SK-N-MC (cell line): ENCODE measurements around the gene FAAP20.
A peak's percentile ranks its signal among the peaks of the same experiment; 100 is the strongest.

ENCODE experiments used
- DNase-seq: peaks from one replicate; pipeline ENCODE4 v3.0.0-alpha.2; 2011; ENCODE audit warnings: low read depth, low spot score
- H3K27ac ChIP-seq: fragments of 200-600 bp; sonication (generic); 2 replicates; pipeline ENCODE4 v1.5.1; 2016; ENCODE audit warnings: mixed run types
- H3K36me3 ChIP-seq: fragments of 200-600 bp; sonication (generic); 2 replicates; pipeline ENCODE4 v1.6.1; 2017; ENCODE audit warnings: antibody characterized with exemption, low read length, mixed read lengths; ENCODE audit not compliant: insufficient read depth
- H3K4me3 ChIP-seq: fragments of 200-600 bp; sonication (generic); 2 replicates; pipeline ENCODE4 v1.5.1; 2016
- H3K9ac ChIP-seq: fragments of 200-600 bp; sonication (generic); 2 replicates; pipeline ENCODE4 v1.8.0; 2017; ENCODE audit warnings: mixed run types, mixed read lengths; ENCODE audit not compliant: insufficient read length
- H3K9me3 ChIP-seq: fragments of 200-600 bp; sonication (generic); 2 replicates; pipeline ENCODE4 v1.6.1; 2017; ENCODE audit warnings: low read depth, mild to moderate bottlenecking, antibody characterized with exemption, low read length, moderate library complexity, mixed read lengths
- EZH2 ChIP-seq: fragments of 200-600 bp; sonication (generic); IDR thresholded peaks from one replicate; pipeline ENCODE4 v1.6.1; 2017; ENCODE audit warnings: antibody characterized with exemption
- FOXP2 ChIP-seq: optimal IDR thresholded peaks from 2 replicates; pipeline ENCODE3; 2011; ENCODE audit warnings: mild to moderate bottlenecking, moderate library complexity; ENCODE audit not compliant: insufficient read depth; ENCODE audit errors: extremely low read length, control extremely low read depth
- POLR2AphosphoS5 ChIP-seq: IDR thresholded peaks from 2 replicates; pipeline ENCODE4 v1.6.1; 2012; ENCODE audit warnings: mild to moderate bottlenecking, low read depth, low read length, borderline replicate concordance

FAAP20 gene

DNA sequence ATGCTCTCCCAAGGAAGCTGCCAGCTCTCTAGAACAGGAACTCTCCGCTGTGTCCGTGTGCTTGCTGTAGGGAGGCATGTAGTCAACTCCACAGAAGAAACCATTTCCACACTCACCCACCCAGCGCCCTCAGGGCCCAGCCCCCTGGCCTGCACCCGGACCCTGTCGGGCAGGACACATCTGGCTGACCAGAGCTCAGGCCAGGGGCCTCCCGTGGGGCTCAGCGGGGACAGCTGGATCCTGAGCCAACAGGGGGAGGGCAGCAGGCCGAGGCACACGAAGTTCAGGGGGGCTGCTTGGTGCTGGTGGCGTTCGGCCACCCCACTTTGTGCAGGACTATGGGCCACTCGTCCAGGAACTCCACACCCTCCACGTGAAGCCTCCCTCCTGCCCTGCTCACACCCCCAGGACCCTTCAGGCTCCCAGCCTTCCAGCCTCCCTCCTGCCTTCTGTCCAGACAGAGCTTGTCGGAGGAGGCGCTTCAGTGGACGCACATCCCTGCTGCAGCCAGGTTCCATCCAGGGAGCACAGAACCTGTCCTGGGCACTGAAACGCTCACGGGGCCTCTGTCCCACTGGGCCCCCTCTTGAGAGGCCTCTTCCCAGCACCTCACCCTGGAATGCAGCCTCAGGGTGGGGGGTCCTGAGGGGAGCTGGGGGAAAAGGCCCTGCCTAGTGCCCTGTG lies 15.0 kb upstream of the FAAP20 start:
- TF ChIP-seq FOXP2: no peak
- no peak for TF ChIP-seq EZH2
- TF ChIP-seq POLR2AphosphoS5: no peak
- no peak for DNase-seq
- H3K36me3 ChIP-seq: no peaks in the 10 kb centered on the region
- no peaks in the 10 kb centered on the region for H3K9me3 ChIP-seq
- H3K9ac ChIP-seq: no peak overlapping the region
- H3K4me3 ChIP-seq: no peak overlapping the region
- H3K27ac ChIP-seq: peak overlapping the region; percentile 43

DNA sequence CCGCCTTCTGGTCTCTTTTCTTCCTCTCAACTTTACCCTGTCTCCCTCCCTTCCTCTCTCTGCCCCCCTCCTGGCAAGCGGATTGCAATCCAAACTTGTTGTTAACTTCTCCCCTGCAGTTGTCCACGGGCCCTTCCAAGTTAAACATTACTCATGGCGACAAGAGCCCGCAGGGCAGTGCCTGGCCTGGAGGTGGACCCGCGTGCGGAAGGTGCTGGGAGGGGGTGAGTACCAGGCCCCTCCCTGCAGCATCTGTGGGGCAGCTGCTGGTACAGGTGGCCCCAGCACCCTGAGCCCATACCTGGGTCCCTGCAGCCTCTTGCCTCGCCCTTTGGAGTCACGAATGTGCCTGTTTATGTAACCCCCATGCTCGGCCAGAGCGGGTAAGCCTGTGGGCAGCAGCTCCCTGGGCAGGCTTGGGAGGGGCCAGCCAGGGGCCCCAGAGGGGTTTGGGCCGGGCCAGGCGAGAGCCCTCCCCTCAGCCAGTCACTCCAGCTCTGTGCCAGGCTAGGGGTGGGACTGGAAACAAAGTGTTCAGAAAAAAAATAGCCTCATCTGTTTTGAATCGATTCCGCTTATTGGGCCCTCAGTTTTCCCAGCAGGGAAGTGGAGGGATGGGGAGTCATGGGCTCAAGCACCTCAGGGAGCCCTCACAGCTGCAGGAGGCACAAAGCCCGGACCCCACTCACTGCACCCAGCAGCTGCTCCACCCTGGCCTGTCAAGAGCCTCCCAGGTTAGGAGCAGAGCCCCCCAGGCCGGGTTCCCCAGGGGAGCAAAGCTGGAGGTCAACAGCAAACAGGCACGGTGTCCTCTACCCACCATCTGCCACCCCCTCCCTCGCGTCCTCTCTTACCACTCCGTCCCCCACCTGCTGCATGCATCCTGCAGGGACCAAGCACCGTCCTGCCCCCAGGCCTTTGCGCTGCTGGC lies 14.0 kb upstream of the FAAP20 start:
- no peaks in the 10 kb centered on the region for H3K9me3 ChIP-seq
- H3K4me3 ChIP-seq: no peak overlapping the region
- no peak overlapping the region for H3K9ac ChIP-seq
- TF ChIP-seq EZH2 (no peak), POLR2AphosphoS5 (no peak), FOXP2 (no peak)
- peak overlapping the region; percentile 46; the same call in 1 of the 2 replicates for H3K27ac ChIP-seq
- no peak for DNase-seq
- no peaks in the 10 kb centered on the region for H3K36me3 ChIP-seq

DNA sequence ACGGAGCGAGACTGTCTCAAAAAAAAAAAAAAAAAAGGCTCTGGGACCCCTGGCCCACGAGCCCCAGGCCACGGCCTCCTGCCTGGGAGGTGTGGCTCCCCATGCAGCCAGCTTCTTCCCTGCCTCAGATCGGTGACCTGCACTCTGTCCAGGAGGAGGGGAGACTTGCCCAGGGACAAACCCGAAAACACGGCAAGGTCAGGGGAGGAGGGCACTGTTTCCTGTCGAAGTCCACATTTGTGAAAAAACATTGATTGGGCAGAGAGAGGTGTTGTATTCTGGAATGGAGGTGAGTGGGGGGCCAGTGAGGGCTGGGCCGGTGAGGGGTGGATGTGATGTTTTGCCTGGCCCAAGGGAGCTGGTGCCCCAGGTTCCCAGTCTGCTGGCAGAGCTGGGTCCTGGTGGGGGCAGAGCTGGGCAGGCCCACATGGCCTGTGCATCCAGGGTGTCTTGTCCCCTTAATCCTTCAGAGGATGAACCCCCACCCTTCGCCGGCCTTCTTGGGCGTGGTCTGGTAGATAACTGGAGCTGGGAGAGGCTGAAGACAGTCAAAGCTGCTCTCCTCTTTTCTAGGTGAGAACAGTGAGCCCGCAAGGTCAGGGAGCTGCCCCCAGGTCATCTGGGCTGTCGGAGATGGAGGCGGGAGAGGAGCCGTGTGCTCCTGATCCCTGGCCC lies 12.4 kb upstream of the FAAP20 start:
- H3K36me3 ChIP-seq: no peaks in the 10 kb centered on the region
- no peak for DNase-seq
- H3K27ac ChIP-seq: no peak overlapping the region
- TF ChIP-seq POLR2AphosphoS5 (no peak), FOXP2 (no peak), EZH2 (no peak)
- no peak overlapping the region for H3K4me3 ChIP-seq
- no peaks in the 10 kb centered on the region for H3K9me3 ChIP-seq
- no peak overlapping the region for H3K9ac ChIP-seq

DNA sequence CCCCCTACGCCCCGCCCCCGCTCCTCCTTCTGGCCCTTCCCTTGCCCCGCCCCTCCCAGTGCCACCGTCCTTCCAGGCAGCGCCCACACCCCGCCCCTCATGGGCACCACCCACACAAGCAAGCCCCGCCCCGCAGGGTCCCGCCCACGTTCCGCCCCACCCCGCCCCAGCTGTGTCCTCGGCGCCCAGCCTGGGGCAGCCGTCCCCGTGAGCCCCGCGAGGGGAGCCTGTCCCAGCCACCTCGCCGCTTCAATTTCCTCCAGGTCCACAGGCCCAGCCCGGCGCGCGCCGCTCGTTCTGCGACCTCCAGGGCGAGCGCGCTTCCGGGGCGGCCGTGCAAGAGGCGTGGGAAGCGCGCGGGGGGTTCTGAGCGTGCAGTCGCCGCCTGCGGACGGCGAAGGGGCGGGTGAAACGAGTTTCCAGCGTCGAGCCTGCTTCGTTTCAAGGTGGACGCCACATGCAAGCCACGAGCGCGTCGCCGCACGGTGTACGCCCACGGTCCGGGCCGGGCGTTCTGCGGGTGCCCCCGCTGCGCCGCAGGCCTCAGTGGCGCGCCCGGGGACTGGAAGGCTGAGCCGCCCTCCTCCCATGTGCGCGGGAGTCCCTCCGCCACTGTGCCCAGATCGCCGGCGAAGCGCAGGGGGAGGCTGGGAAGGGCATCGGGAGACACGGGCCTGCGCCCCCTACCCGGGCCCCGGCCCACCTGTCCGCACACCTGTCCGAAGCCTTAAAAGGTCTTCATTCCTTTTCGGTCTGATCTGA lies 10.8 kb upstream of the FAAP20 start:
- TF ChIP-seq FOXP2 (no peak), POLR2AphosphoS5 (peak; percentile 53; the same call in 1 of the 2 replicates)
- Histone ChIP-seq H3K9me3 (no peaks in the 10 kb centered on the region), H3K27ac (no peak overlapping the region), H3K9ac (peak overlapping the region; percentile 37), H3K4me3 (peak overlapping the region; percentile 76), H3K36me3 (no peaks in the 10 kb centered on the region)
- DNase-seq: no peak

DNA sequence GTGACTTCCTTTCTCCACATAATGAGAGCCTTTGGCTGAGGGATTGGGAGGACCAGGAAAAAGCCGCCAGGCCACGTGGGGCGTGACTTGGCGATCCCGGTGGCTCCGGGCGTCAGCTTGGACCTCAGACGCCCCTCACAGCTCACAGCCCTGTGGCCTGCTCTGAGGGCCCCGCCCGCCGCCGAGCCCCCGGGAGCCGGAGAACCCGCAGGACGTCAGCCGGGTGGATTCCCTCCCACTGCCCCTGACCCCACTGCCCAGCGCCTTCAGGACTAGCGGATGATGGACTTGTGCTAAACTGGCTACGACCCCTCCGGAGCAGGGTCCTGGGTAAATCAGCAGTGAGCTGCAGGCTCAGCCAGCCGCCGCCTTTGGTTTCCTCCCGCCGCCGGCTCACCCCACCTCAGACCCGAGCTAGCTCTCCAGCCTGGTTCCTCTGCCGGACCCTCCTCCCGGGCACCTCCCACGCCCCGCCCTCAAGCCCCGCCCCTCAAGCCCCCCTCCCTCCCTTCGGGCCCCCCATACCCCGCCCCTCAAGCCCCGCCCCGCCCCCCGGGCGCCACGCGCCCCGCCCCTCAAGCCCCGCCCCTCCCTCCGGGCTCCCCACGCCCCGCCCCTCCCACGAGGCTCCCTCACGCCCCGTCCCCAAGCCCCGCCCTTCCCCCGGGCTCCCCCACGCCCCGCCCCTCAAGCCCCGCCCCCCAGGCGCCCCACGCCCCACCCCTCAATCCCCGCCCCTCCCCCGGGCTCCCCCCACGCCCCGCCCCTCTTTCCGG lies 10.0 kb upstream of the FAAP20 start:
- Histone ChIP-seq H3K27ac (no peak overlapping the region), H3K4me3 (peak overlapping the region; percentile 68), H3K9me3 (no peaks in the 10 kb centered on the region), H3K9ac (no peak overlapping the region), H3K36me3 (no peaks in the 10 kb centered on the region)
- TF ChIP-seq FOXP2 (no peak), EZH2 (no peak), POLR2AphosphoS5 (no peak)
- DNase-seq: no peak

DNA sequence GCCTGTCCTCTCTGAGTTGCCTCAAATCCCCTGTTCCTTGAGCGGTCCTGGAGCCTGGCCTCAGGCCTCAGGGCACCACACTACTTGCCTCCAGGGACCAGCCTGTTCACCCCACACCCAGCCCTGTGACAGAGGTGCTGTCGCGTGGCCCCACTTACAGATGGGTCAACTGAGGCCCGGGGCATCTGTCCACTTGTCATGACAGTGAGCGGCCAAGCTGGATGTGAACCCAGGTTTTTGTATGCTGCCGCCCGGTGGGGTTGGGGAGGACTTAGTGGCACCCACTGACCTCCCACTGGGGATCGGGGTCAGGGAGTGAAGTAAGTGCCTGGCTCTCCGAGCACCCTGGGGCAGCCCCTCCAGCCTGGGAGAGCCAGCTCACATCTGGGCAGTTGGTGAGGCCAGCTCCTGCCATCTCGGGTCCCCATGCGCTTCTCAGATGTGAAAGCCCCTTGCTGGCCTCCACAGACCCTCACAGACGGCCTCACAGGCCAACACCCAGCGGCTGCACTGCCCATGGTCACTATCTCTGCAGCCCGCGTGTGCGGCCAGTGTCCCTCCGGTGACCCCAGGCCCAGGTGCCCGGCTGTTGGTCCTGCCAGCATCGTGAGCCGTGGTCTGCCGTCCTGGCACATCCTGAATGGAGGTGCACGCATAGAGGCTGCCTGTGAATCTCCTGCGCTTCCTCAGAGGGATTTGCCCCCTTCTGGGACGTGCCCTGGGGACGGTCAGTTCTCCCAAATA lies 9.3 kb upstream of the FAAP20 start:
- no peak overlapping the region for H3K9ac ChIP-seq
- DNase-seq: no peak
- H3K27ac ChIP-seq: no peak overlapping the region
- TF ChIP-seq EZH2 (no peak), POLR2AphosphoS5 (no peak), FOXP2 (no peak)
- H3K4me3 ChIP-seq: no peak overlapping the region
- no peaks in the 10 kb centered on the region for H3K9me3 ChIP-seq
- no peaks in the 10 kb centered on the region for H3K36me3 ChIP-seq

DNA sequence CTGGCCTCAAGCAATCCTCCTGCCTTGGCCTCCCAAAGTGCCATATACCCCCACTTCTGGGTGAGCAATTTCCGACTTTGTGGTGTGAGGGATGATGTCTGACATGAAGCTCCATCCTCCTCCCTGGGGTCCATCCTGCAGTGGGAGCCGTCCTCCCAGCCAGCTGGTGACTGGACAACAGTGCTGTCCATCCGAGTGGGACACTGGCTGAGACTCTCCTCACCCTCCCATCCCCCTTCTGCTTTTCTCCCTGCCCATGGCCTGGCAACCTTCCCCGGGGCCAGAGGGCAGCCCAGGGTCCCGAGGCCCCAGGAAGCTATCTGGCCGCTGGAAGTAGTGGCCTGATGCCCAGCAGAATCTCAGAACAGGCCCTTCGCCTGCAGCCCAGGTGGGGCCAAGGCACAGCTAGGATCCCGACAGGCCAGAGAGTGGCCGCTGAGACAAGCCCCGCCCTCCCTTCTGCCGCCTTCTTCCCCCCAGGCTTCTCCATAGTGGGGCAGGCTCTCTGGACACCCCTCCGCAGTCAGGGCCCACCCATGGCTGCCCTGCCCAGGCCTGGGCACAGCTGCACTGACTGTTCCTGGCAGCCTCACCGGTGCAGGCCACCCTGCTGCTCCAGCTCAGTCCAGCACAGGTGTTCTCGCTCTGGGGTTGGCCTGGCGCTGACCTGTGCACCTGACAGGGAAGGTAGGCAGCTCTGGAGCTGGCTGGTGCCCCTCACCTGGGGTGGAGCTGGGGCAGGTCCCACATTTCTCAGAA lies 8.4 kb upstream of the FAAP20 start:
- no peak for DNase-seq

More for the DNA sequence above, 8.4 kb upstream of the FAAP20 start:
- no peak overlapping the region for H3K27ac ChIP-seq
- no peak overlapping the region for H3K4me3 ChIP-seq
- TF ChIP-seq POLR2AphosphoS5: no peak
- TF ChIP-seq EZH2: no peak
- no peak for TF ChIP-seq FOXP2
- H3K9ac ChIP-seq: no peak overlapping the region
- no peaks in the 10 kb centered on the region for H3K36me3 ChIP-seq
- no peaks in the 10 kb centered on the region for H3K9me3 ChIP-seq
